ENCODE data around the gene SKI. TPM values are rescaled to one million over a fixed set of nuclear protein-coding genes. Genes with fewer than 3 reads are reported as not detected.

The SKI gene
- 38.5 TPM for total RNA-seq
- long read RNA-seq, partial matches to known transcripts, result 0 of 5 reads
- long read RNA-seq, other reads (novel, unspliced or antisense), result 5 of 5 reads

- DNase-seq (ENCODE audit: missing footprints) (peak; percentile 11), ATAC-seq (no peak)
- intact Hi-C loops (cut with DNase I), result no loop called here
These were observed at the start of gene SKI for GRCh38 chr1:2228157-2228594. Gene SKI (plus strand): TSS chr1:2228319. CDS start chr1:2228767, 448 bp downstream.

GRCh38 chr1:2178875-2179274 is 49.2 kb upstream of the SKI start:
- ATAC-seq, result no peak
- DNase-seq (ENCODE audit: missing footprints), result no peak
- intact Hi-C loops (cut with DNase I), result loop anchor here (10.0 kb wide), 1 partner anchor 224 kb away; no protein-coding TSS in a partner anchor

GRCh38 chr1:2179283-2180013 is 48.7 kb upstream of the SKI start:
- intact Hi-C loops (cut with DNase I), result loop anchor here (10.0 kb wide), 1 partner anchor 225 kb away; no protein-coding TSS in a partner anchor
- ATAC-seq (no peak), DNase-seq (ENCODE audit: missing footprints) (no peak)

- intact Hi-C loops (cut with DNase I), result no loop called here
- ATAC-seq (no peak), DNase-seq (ENCODE audit: missing footprints) (no peak)
These were observed 47.5 kb upstream of the SKI start for GRCh38 chr1:2180297-2181245.

- intact Hi-C loops (cut with DNase I), result no loop called here
- DNase-seq (ENCODE audit: missing footprints) (no peak), ATAC-seq (no peak)
These were observed 46.8 kb upstream of the SKI start for GRCh38 chr1:2181271-2181670.

- no peak for ATAC-seq
- intact Hi-C loops (cut with DNase I), result no loop called here
- DNase-seq (ENCODE audit: missing footprints), result no peak
These were observed 46.4 kb upstream of the SKI start for GRCh38 chr1:2181752-2182151.

- intact Hi-C loops (cut with DNase I), result no loop called here
- ATAC-seq (no peak), DNase-seq (ENCODE audit: missing footprints) (no peak)
These were observed 45.7 kb upstream of the SKI start for GRCh38 chr1:2182376-2182775.

GRCh38 chr1:2183937-2184334 is 44.2 kb upstream of the SKI start:
- no peak for ATAC-seq
- intact Hi-C loops (cut with DNase I), result no loop called here
- DNase-seq (ENCODE audit: missing footprints), result no peak

- no peak for ATAC-seq
- intact Hi-C loops (cut with DNase I), result no loop called here
- no peak for DNase-seq (ENCODE audit: missing footprints)
These were observed 43.6 kb upstream of the SKI start for GRCh38 chr1:2184531-2184930.

GRCh38 chr1:2184934-2185333 is 43.2 kb upstream of the SKI start:
- DNase-seq (ENCODE audit: missing footprints) (no peak), ATAC-seq (no peak)
- intact Hi-C loops (cut with DNase I), result loop anchor here (5.0 kb wide), 1 partner anchor 53 kb away; no protein-coding TSS in a partner anchor

GRCh38 chr1:2185880-2186855 is 42.0 kb upstream of the SKI start:
- DNase-seq (ENCODE audit: missing footprints) (no peak), ATAC-seq (no peak)
- intact Hi-C loops (cut with DNase I), result loop anchor here (5.0 kb wide), 1 partner anchor 54 kb away; no protein-coding TSS in a partner anchor

- no peak for ATAC-seq
- intact Hi-C loops (cut with DNase I), result loop anchor here (5.0 kb wide), 1 partner anchor 55 kb away; no protein-coding TSS in a partner anchor
- DNase-seq (ENCODE audit: missing footprints), result no peak
These were observed 41.2 kb upstream of the SKI start for GRCh38 chr1:2186901-2187300.

- DNase-seq (ENCODE audit: missing footprints), result no peak
- ATAC-seq, result no peak
- intact Hi-C loops (cut with DNase I), result loop anchor here (5.0 kb wide), 1 partner anchor 55 kb away; no protein-coding TSS in a partner anchor
These were observed 40.5 kb upstream of the SKI start for GRCh38 chr1:2187619-2188018.

GRCh38 chr1:2188336-2188735 is 39.8 kb upstream of the SKI start:
- DNase-seq (ENCODE audit: missing footprints), result no peak
- ATAC-seq, result no peak
- intact Hi-C loops (cut with DNase I), result loop anchor here (5.0 kb wide), 1 partner anchor 56 kb away; no protein-coding TSS in a partner anchor

- DNase-seq (ENCODE audit: missing footprints) (peak; percentile 97), ATAC-seq (peak; percentile 93)
- intact Hi-C loops (cut with DNase I), result loop anchor here (5.0 to 10.0 kb wide), 3 partner anchors 57 to 1183 kb away; no protein-coding TSS in a partner anchor
These were observed 38.4 kb upstream of the SKI start for GRCh38 chr1:2189459-2190425.

- intact Hi-C loops (cut with DNase I), result loop anchor here (5.0 to 10.0 kb wide), 2 partner anchors 354 to 1182 kb away; no protein-coding TSS in a partner anchor
- DNase-seq (ENCODE audit: missing footprints) (peak; percentile 74), ATAC-seq (peak; percentile 1)
These were observed 37.6 kb upstream of the SKI start for GRCh38 chr1:2190491-2190976.

All from Right ventricle myocardium inferior (tissue), 1 donor.